C4-2B (cell line): ENCODE results near the gene ISY1.

ENCODE experiments used
- ZFX ChIP-seq: fragments of 450-650 bp; IDR thresholded peaks from 2 replicates; pipeline ENCODE4 v1.6.1; 2017
- TF ChIP-seq, protein P1 (sequence below): fragments of 450-650 bp; conservative IDR thresholded peaks from 2 replicates; pipeline ENCODE4 v1.5.1; 2017; ENCODE audit warnings: mild to moderate bottlenecking

DNA sequence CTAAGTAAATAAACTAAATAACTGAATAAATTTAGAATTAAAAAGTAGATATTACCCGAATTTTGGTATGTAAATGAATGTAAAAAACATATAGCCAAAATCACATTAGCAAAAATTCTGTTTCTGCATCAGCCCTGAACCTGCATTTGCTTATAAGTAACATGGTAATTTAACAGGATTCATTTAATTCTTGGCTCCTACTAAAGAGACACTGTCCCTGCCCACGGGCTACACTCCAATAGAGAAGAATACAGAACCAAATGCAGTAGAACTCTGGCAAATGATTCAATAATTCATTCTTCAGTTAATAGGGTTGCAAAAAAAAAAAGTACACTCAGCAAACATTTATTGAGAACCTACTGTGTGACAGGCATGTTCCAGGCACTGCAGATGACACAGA is 43.6 kb upstream of the ISY1 start:
- TF ChIP-seq, protein P1, sequence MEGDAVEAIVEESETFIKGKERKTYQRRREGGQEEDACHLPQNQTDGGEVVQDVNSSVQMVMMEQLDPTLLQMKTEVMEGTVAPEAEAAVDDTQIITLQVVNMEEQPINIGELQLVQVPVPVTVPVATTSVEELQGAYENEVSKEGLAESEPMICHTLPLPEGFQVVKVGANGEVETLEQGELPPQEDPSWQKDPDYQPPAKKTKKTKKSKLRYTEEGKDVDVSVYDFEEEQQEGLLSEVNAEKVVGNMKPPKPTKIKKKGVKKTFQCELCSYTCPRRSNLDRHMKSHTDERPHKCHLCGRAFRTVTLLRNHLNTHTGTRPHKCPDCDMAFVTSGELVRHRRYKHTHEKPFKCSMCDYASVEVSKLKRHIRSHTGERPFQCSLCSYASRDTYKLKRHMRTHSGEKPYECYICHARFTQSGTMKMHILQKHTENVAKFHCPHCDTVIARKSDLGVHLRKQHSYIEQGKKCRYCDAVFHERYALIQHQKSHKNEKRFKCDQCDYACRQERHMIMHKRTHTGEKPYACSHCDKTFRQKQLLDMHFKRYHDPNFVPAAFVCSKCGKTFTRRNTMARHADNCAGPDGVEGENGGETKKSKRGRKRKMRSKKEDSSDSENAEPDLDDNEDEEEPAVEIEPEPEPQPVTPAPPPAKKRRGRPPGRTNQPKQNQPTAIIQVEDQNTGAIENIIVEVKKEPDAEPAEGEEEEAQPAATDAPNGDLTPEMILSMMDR: no peak
- no peak for TF ChIP-seq ZFX
